Nasal cavity respiratory epithelium epithelial cell of viscerocranial mucosa (primary cell): Measurements from ENCODE around the gene SERPINA10. TPM values are rescaled to one million over a fixed set of nuclear protein-coding genes. Genes with fewer than 3 reads are reported as not detected.

Experiments
- total RNA-seq: library from RNA; depleted of rRNA; stranded (reverse); fragments of >200 nt; gene quantifications from 2 replicates; pipeline ENCODE4 v1.2.3, GENCODE V29; 2014

The SERPINA10 gene, protein sequence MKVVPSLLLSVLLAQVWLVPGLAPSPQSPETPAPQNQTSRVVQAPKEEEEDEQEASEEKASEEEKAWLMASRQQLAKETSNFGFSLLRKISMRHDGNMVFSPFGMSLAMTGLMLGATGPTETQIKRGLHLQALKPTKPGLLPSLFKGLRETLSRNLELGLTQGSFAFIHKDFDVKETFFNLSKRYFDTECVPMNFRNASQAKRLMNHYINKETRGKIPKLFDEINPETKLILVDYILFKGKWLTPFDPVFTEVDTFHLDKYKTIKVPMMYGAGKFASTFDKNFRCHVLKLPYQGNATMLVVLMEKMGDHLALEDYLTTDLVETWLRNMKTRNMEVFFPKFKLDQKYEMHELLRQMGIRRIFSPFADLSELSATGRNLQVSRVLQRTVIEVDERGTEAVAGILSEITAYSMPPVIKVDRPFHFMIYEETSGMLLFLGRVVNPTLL
- total RNA-seq = not detected in 2 replicates

DNA sequence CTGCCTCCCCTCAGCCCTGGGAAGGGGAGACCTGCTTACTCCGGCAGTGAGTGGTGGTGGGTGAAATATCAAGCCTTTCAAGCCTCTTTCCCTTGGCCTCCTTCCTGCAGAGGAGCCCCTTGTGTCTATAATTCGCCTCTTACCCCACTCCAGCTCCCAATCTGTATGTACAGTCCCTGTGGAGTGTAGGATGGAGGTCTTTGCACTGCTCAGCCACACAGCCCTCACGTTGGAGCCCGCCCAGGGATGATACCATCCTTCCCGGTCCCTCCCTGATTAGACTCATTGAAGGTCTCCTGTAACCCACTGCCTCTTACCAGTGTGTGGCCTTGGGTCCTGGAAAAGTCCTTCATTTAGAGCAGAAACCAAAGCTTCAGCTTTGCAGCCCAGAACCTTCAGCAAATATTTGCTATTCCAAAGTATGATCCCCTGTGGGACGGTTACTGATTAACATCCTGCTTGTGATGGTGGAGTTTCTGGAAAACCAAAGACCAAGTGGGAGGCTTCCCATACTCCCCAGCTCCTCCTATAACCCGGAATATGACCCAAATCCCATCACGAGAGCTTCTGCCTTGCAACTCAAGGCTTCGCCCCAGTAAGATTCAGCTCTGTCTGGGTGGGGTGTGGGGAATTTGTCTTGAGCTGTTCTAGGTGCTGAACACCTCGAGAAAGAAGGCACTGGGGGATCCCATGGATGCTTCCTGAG, at the start of gene SERPINA10:
TSS of gene SERPINA10 (minus strand) at position 397 of the 706 bp plus-strand sequence. CDS start 2,675 bp downstream, outside the sequence.

DNA sequence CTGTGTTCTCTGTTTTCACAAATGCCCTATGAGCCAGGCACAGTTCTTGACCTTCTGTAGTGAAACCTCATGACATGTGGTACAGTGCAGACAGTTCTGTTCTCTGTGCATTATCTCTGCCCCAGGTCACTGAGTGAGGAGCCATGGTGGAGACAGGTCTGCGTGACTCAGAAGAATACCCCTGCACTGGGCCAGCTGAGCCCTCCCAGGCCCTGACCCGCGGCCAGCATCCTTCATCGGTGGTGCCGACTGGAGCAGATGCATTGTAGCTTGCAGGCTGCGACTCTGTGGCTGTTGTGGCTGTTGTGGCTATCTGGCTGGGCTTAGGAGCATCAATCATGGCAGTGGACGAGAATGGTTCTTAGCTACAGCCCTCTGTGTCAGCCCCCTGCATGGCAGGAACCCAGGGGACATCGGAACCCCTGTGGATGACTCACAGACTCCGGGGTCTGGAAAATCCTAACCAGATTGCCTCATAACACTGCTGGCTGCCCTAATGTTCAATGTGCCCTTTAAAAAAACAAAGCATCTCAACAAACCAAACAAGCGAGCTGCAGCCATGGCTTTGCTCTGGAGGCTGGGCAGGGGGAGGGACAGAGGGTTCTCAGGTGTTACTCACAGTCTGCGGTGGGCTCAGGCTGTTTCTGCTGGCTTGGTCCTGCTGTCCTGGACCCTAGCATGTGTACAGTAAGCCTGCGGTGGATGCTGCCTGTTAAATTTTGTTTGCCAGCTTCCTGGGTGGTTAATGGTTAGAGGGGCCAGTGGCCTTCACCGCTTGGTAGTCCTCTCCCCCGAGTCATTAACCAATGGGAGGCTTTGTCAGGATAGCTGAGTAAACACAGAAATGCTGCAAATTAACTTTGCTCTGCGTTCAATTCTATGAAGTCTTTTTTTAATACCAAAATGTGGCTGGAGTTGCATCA, 29.8 kb upstream of the SERPINA10 start, which contains the start of gene SERPINA6:
TSS of gene SERPINA6 (minus strand) at position 689 of the 923 bp plus-strand sequence. CDS start 8,688 bp downstream, outside the sequence.

Other genes with a start within 250 kb of the SERPINA10 start
- gene DDX24, start 212.1 kb downstream of the SERPINA10 start, total RNA-seq = 83.7 and 160 TPM in 2 replicates
- 5.0 and 9.2 TPM in 2 replicates for gene IFI27L1, start 212.0 kb downstream of the SERPINA10 start, total RNA-seq
- gene IFI27, start 182.5 kb downstream of the SERPINA10 start, total RNA-seq = 41.1 and 53.0 TPM in 2 replicates
- 39.5 and 43.1 TPM in 2 replicates for gene IFI27L2, start 163.7 kb downstream of the SERPINA10 start, total RNA-seq
- 15.9 and 17.4 TPM in 2 replicates for gene PPP4R4, start 118.9 kb downstream of the SERPINA10 start, total RNA-seq
- not detected in 2 replicates for gene SERPINA6, start 30.1 kb upstream of the SERPINA10 start, total RNA-seq
- gene SERPINA2, start 73.4 kb upstream of the SERPINA10 start, total RNA-seq = not detected in 2 replicates
- gene SERPINA1, start 95.3 kb upstream of the SERPINA10 start, total RNA-seq = under 0.01 and 9.6 TPM in 2 replicates
- not detected in 2 replicates for gene SERPINA11, start 159.5 kb upstream of the SERPINA10 start, total RNA-seq
- not detected in 2 replicates for gene SERPINA9, start 182.9 kb upstream of the SERPINA10 start, total RNA-seq
- not detected in 2 replicates for gene SERPINA12, start 216.2 kb upstream of the SERPINA10 start, total RNA-seq